Endothelial cell of umbilical vein (primary cell): Measurements from ENCODE around the gene DENND2C. TPM values are rescaled to one million over a fixed set of nuclear protein-coding genes. Genes with fewer than 3 reads are reported as not detected.

ENCODE experiments used
- BruUV-seq: library from RNA; stranded (reverse); fragments of 400-500 nt; replicated peaks from 2 replicates; lab custom pipeline; 2021; lab: Mats Ljungman, UMichigan
- CTCF ChIA-PET: fragments of 300-600, 350-600 bp; sonication (Branson Sonifier 250); formaldehyde crosslinking; loops from one replicate; lab custom pipeline; 2021; ENCODE audit warnings: antibody characterized with exemption, inconsistent platforms; lab: Charles Lee
- POLR2A ChIA-PET: fragments of 300-600, 350-600 bp; sonication (Branson Sonifier 250); formaldehyde crosslinking; loops from one replicate; lab custom pipeline; 2021; ENCODE audit warnings: antibody characterized with exemption, inconsistent platforms; lab: Charles Lee
- DNase-seq: peaks from one replicate; pipeline ENCODE4 v3.0.0-alpha.2; 2011; ENCODE audit warnings: low read depth, low spot score
- FAIRE-seq: peaks from 2 replicates; lab custom pipeline; 2011; peaks lifted over from hg19 to GRCh38; lab: Jason Lieb, UNC
- H2AFZ ChIP-seq: 2 replicates; pipeline ENCODE4 v1.6.0; 2012; ENCODE audit warnings: low read depth, low read length, control low read depth, inconsistent platforms
- H3K27ac ChIP-seq: 2 replicates; pipeline ENCODE4 v1.5.1; 2011; ENCODE audit warnings: low read depth, mild to moderate bottlenecking, control low read depth, low read length, moderate library complexity; ENCODE audit not compliant: insufficient read depth
- H3K27me3 ChIP-seq, 2 experiments: 2 replicates each; pipeline versions ENCODE4 v1.6.0 to v1.6.1; 2011; ENCODE audit warnings: low read length in 2 of 2, mixed read lengths in 1 of 2; ENCODE audit not compliant: control insufficient read depth in 2 of 2, insufficient read depth in 2 of 2
- H3K36me3 ChIP-seq, 2 experiments: 2 replicates in 1 of 2; 3 replicates in 1 of 2; pipeline ENCODE4 v1.5.1; 2011; ENCODE audit warnings: low read length in 2 of 2, mild to moderate bottlenecking in 1 of 2, moderate library complexity in 1 of 2; ENCODE audit not compliant: control insufficient read depth in 2 of 2, insufficient read depth in 2 of 2; ENCODE audit errors: extremely low read depth in 1 of 2
- H3K4me1 ChIP-seq: 3 replicates; pipeline ENCODE4 v1.5.1; 2011; ENCODE audit warnings: mild to moderate bottlenecking, low read length; ENCODE audit not compliant: control insufficient read depth, insufficient read depth; ENCODE audit errors: extremely low read depth
- H3K4me2 ChIP-seq: 2 replicates; pipeline ENCODE4 v1.6.1; 2011; ENCODE audit warnings: low read length, control low read depth, mixed read lengths; ENCODE audit not compliant: insufficient read depth
- H3K4me3 ChIP-seq, 3 experiments: fragments of 200-600 bp in 1 of 3; sonication (generic), shearing (Covaris generic) in 1 of 3; replicated peaks in 1 of 3; 2 replicates each; pipeline ENCODE4 v1.5.1; 2011 to 2016; ENCODE audit warnings: control low read depth in 3 of 3, low read length in 3 of 3, mild to moderate bottlenecking in 2 of 3, inconsistent platforms in 1 of 3, low read depth in 1 of 3, moderate library complexity in 1 of 3; ENCODE audit not compliant: insufficient read depth in 1 of 3
- H3K79me2 ChIP-seq: 2 replicates; pipeline ENCODE4 v1.6.0; 2012; ENCODE audit warnings: low read length, inconsistent platforms; ENCODE audit not compliant: control insufficient read depth, insufficient read depth
- H3K9ac ChIP-seq: replicated peaks from 2 replicates; pipeline ENCODE3; 2011; ENCODE audit warnings: low read length, control low read depth; ENCODE audit not compliant: insufficient read depth; ENCODE audit errors: extremely low read depth
- H3K9me1 ChIP-seq: replicated peaks from 3 replicates; pipeline ENCODE4 v1.6.0; 2011; ENCODE audit warnings: mild to moderate bottlenecking, low read length; ENCODE audit not compliant: control insufficient read depth, insufficient read depth; ENCODE audit errors: extremely low read depth
- H3K9me3 ChIP-seq: replicated peaks from 2 replicates; pipeline ENCODE4 v1.5.1; 2012; ENCODE audit warnings: low read length, inconsistent platforms; ENCODE audit not compliant: control insufficient read depth, insufficient read depth
- H4K20me1 ChIP-seq: replicated peaks from 2 replicates; pipeline ENCODE3; 2011; ENCODE audit warnings: mild to moderate bottlenecking, low read length; ENCODE audit not compliant: control insufficient read depth, insufficient read depth; ENCODE audit errors: extremely low read depth
- EZH2 ChIP-seq: IDR thresholded peaks from 2 replicates; pipeline ENCODE4 v1.6.1; 2012; ENCODE audit warnings: borderline replicate concordance, low read depth, mild to moderate bottlenecking, moderate library complexity, low read length, inconsistent platforms; ENCODE audit not compliant: severe bottlenecking
- FOS ChIP-seq: IDR thresholded peaks from 2 replicates; pipeline ENCODE4 v1.6.1; 2011; ENCODE audit warnings: mild to moderate bottlenecking, low read length, moderate library complexity, borderline replicate concordance; ENCODE audit not compliant: insufficient read depth
- GATA2 ChIP-seq: IDR thresholded peaks from 2 replicates; pipeline ENCODE4 v1.7.0; 2011; ENCODE audit warnings: low read depth, mild to moderate bottlenecking, moderate library complexity, mixed read lengths, low read length; ENCODE audit not compliant: insufficient read length, insufficient read depth
- JUN ChIP-seq: IDR thresholded peaks from 2 replicates; pipeline ENCODE4 v1.6.1; 2011; ENCODE audit warnings: borderline replicate concordance, low read depth; ENCODE audit not compliant: insufficient read length, insufficient read depth
- MYC ChIP-seq: IDR thresholded peaks from one replicate; pipeline ENCODE4 v1.6.1; 2011; ENCODE audit warnings: mild to moderate bottlenecking, low read depth, low read length
- POLR2A ChIP-seq: IDR thresholded peaks from 2 replicates; pipeline ENCODE4 v1.6.1; 2012; ENCODE audit warnings: low read depth, mild to moderate bottlenecking, control low read depth, low read length
- POLR2AphosphoS5 ChIP-seq: IDR thresholded peaks from 2 replicates; pipeline ENCODE4 v1.6.1; 2012; ENCODE audit warnings: low read depth, mild to moderate bottlenecking, control low read depth, low read length, moderate library complexity; ENCODE audit not compliant: insufficient read depth
- dilution Hi-C: fragments of 300-500 bp; cut with MboI; formaldehyde crosslinking; loops from one replicate; pipeline ENCODE4 v1.15.0; 2019; ENCODE audit warnings: low sequenced_read_pairs; ENCODE audit not compliant: extremely low pct_ligation_motif_present
- intact Hi-C: fragments of 100-400 bp; cut with micrococcal nuclease; formaldehyde crosslinking; loops from one replicate; pipeline ENCODE4 v1.10.0; 2022
- polyA plus RNA-seq, 4 experiments: library from polyadenylated mRNA; depleted of rRNA in 3 of 4; stranded (reverse) in 3 of 4; unstranded in 1 of 4; fragments of >200 nt; gene quantifications; 2 replicates each; pipeline versions ENCODE4 v1.2.1 to v1.2.3, GENCODE V29; 2011 to 2012; ENCODE audit warnings: missing spikeins in 1 of 4
- total RNA-seq: library from RNA; stranded (reverse); gene quantifications from 2 replicates; pipeline ENCODE4 v1.2.3, GENCODE V29; 2021
- TF ChIP-seq, protein P1 (sequence below), 2 donors: IDR thresholded peaks; 1 replicate in 1 of 2; 2 replicates in 1 of 2; pipeline ENCODE4 v1.5.1; 2011; ENCODE audit warnings: low read length in 2 of 2, mild to moderate bottlenecking in 2 of 2, moderate library complexity in 2 of 2, control low read depth in 1 of 2, inconsistent platforms in 1 of 2, low read depth in 1 of 2; ENCODE audit not compliant: insufficient read depth in 1 of 2; ENCODE audit errors: extremely low read depth in 1 of 2
- TF ChIP-seq, protein P2 (sequence below): IDR thresholded peaks from 2 replicates; pipeline ENCODE4 v1.6.1; 2011; ENCODE audit not compliant: insufficient read depth, insufficient read length

DENND2C gene
- total and polyA plus RNA-seq, 2 donors (not counting 3 experiments of a cell fraction or from before 2014, with no cell fraction given) = 0.12 to 0.22 TPM

- Histone ChIP-seq H3K4me3 (no peak overlapping the region), H3K79me2 (no peaks in the 10 kb centered on the region), H4K20me1 (no peaks in the 10 kb centered on the region), H3K36me3 (peaks cover 7 to 15% of the 10 kb centered on the region in 2 experiments), H3K27me3 (peaks cover 3% of the 10 kb centered on the region in 2 experiments), H3K9ac (no peak overlapping the region), H3K4me1 (no peaks in the 10 kb centered on the region), H3K9me3 (no peaks in the 10 kb centered on the region), H3K4me2 (no peak overlapping the region), H2AFZ (no peak overlapping the region), H3K9me1 (peaks cover 4% of the 10 kb centered on the region), H3K27ac (no peak overlapping the region)
- CTCF ChIA-PET = interaction anchor here (1.0 to 1.2 kb wide), 3 partner anchors 9 to 11 kb away, joined by 3 to 4 read pairs (median 3); no protein-coding TSS in a partner anchor
- FAIRE-seq (no peak), DNase-seq (no peak)
- POLR2A ChIA-PET = no interaction called here
- TF ChIP-seq JUN (no peak), FOS (no peak), POLR2AphosphoS5 (no peak)
- intact Hi-C loops = no loop called here
- dilution Hi-C loops = no loop called here
- no TSS peak for BruUV-seq
Observed at GRCh38 chr1:114703242-114703641, 33.4 kb upstream of the DENND2C start.

GRCh38 chr1:114702737-114703136, 32.9 kb upstream of the DENND2C start:
- peaks cover 7 to 10% of the 10 kb centered on the region in 2 experiments for H3K36me3 ChIP-seq
- H4K20me1 ChIP-seq = no peaks in the 10 kb centered on the region
- dilution Hi-C loops (no loop called here), intact Hi-C loops (no loop called here)
- BruUV-seq = no TSS peak
- no peak overlapping the region for H3K4me3 ChIP-seq
- H3K79me2 ChIP-seq = no peaks in the 10 kb centered on the region
- CTCF ChIA-PET = interaction anchor here (0.8 to 1.2 kb wide), 4 partner anchors 8 to 10 kb away, joined by 3 to 4 read pairs (median 3); no protein-coding TSS in a partner anchor
- H2AFZ ChIP-seq = no peak overlapping the region
- no peak overlapping the region for H3K27ac ChIP-seq
- H3K9me1 ChIP-seq = peaks cover 4% of the 10 kb centered on the region
- FAIRE-seq (no peak), DNase-seq (no peak)
- H3K9me3 ChIP-seq = no peaks in the 10 kb centered on the region
- no peak overlapping the region for H3K9ac ChIP-seq
- peaks cover 3% of the 10 kb centered on the region in 2 experiments for H3K27me3 ChIP-seq
- POLR2A ChIA-PET = no interaction called here
- TF ChIP-seq JUN (no peak), MYC (no peak), POLR2AphosphoS5 (no peak), FOS (no peak), EZH2 (no peak), GATA2 (no peak), POLR2A (no peak)
- TF ChIP-seq, protein P1, sequence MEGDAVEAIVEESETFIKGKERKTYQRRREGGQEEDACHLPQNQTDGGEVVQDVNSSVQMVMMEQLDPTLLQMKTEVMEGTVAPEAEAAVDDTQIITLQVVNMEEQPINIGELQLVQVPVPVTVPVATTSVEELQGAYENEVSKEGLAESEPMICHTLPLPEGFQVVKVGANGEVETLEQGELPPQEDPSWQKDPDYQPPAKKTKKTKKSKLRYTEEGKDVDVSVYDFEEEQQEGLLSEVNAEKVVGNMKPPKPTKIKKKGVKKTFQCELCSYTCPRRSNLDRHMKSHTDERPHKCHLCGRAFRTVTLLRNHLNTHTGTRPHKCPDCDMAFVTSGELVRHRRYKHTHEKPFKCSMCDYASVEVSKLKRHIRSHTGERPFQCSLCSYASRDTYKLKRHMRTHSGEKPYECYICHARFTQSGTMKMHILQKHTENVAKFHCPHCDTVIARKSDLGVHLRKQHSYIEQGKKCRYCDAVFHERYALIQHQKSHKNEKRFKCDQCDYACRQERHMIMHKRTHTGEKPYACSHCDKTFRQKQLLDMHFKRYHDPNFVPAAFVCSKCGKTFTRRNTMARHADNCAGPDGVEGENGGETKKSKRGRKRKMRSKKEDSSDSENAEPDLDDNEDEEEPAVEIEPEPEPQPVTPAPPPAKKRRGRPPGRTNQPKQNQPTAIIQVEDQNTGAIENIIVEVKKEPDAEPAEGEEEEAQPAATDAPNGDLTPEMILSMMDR (IDR thresholded peaks at IDR 0.05; ENCODE audit: extremely low read depth in 1 of 2, insufficient read depth in 1 of 2, low read depth in 1 of 2, low read length in 2 of 2) = no peak
- TF ChIP-seq, protein P2, sequence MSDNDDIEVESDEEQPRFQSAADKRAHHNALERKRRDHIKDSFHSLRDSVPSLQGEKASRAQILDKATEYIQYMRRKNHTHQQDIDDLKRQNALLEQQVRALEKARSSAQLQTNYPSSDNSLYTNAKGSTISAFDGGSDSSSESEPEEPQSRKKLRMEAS = no peak
- H3K4me2 ChIP-seq = no peak overlapping the region
- H3K4me1 ChIP-seq = no peaks in the 10 kb centered on the region
